H1 (cell line): ENCODE results near the gene ELFN2. TPM values are rescaled to one million over a fixed set of nuclear protein-coding genes. Genes with fewer than 3 reads are reported as not detected.

ENCODE experiments used
- ATF2 ChIP-seq: IDR thresholded peaks from 2 replicates; pipeline ENCODE4 v1.6.1; 2012; ENCODE audit warnings: low read length, inconsistent platforms
- CHD7 ChIP-seq: fragments of 300-600 bp; sonication (generic); IDR thresholded peaks from 2 replicates; pipeline ENCODE4 v1.7.1; 2012; ENCODE audit warnings: low read length, moderate library complexity, mild to moderate bottlenecking, inconsistent platforms; ENCODE audit not compliant: insufficient replicate concordance
- CREB1 ChIP-seq: IDR thresholded peaks from 2 replicates; pipeline ENCODE4 v1.6.1; 2012; ENCODE audit warnings: inconsistent platforms
- KDM5A ChIP-seq: fragments of 200-600 bp; IDR thresholded peaks from 2 replicates; pipeline ENCODE4 v1.7.1; 2012; ENCODE audit warnings: mild to moderate bottlenecking, low read length, inconsistent platforms, mixed read lengths
- NANOG ChIP-seq: IDR thresholded peaks from 2 replicates; pipeline ENCODE4 v1.6.1; 2011; ENCODE audit warnings: low read length, low read depth, mild to moderate bottlenecking, inconsistent platforms; ENCODE audit not compliant: insufficient read depth, poor library complexity, severe bottlenecking
- RFX5 ChIP-seq: IDR thresholded peaks from 2 replicates; pipeline ENCODE4 v1.6.1; 2011; ENCODE audit warnings: low read depth, low read length, improper control_type of control experiment, borderline replicate concordance
- SIN3A ChIP-seq, 2 experiments: IDR thresholded peaks in 1 of 2; conservative IDR thresholded peaks in 1 of 2; 2 replicates each; pipeline ENCODE4 v1.6.1; 2011 to 2012; ENCODE audit warnings: low read length in 2 of 2, improper control_type of control experiment in 1 of 2, low read depth in 1 of 2, mild to moderate bottlenecking in 1 of 2
- ZNF274 ChIP-seq: IDR thresholded peaks from 2 replicates; pipeline ENCODE4 v1.7.0; 2012; ENCODE audit warnings: low read length, borderline replicate concordance; ENCODE audit errors: extremely low read depth
- polyA plus RNA-seq, 7 experiments: library from polyadenylated mRNA; depleted of rRNA in 3 of 7; stranded (reverse) in 5 of 7; unstranded in 2 of 7; fragments of >200 nt in 5 of 7; fragments of 200-250 nt in 2 of 7; gene quantifications; 1 replicate in 5 of 7; 2 replicates in 1 of 7; 4 replicates in 1 of 7; pipeline versions ENCODE4 v1.2.1 to v1.2.3, GENCODE V29; 2011 to 2013; ENCODE audit warnings: missing spikeins in 2 of 7, mixed read lengths in 2 of 7
- total RNA-seq: library from RNA; stranded (reverse); fragmentation: NEBNext Ultra II Directional; extraction: Animal tissue kit (Norgen Biotek cat#: 25700); gene quantifications from 2 replicates; pipeline ENCODE4 v1.2.1, GENCODE V29; 2021
- TF ChIP-seq, protein P1 (sequence below): IDR thresholded peaks from 2 replicates; pipeline ENCODE4 v1.6.1; 2011; ENCODE audit warnings: low read depth, mild to moderate bottlenecking, low read length; ENCODE audit not compliant: insufficient read depth

Gene ELFN2
- total and polyA plus RNA-seq, 2 of the 8 experiments (the other 6 are each of a cell fraction or from before 2014, with no cell fraction given): 0.63 to 0.88 TPM

DNA sequence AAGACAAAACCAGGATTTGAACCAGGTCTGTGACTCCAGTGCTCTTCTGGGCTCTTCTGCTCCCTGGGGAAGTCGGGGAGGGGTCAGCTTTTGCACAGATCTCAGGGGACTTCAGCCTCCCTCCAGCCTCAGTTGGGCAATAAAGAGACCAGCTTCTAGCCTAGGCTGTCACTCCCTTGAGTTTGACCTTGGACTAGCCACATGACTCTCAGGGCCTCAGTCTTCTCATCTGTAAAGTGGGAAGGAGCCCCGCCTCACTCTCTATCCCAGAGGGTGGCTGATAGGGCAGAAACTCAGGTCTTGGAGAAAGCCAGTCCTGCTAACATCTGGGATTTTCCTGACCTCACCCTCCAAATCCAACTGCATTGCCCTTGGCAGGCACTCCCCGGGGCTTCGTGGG lies 38.7 kb downstream of the ELFN2 start (continued):
- TF ChIP-seq CHD7 (no peak), ZNF274 (no peak), ATF2 (no peak), CREB1 (no peak), KDM5A (no peak), NANOG (no peak), SIN3A (conservative IDR thresholded peaks at IDR 0.05 in 1 of 2, IDR thresholded peaks at IDR 0.05 in 1 of 2; ENCODE audit: low read depth in 1 of 2, low read length in 2 of 2) (no peak), RFX5 (no peak)
- TF ChIP-seq, protein P1, sequence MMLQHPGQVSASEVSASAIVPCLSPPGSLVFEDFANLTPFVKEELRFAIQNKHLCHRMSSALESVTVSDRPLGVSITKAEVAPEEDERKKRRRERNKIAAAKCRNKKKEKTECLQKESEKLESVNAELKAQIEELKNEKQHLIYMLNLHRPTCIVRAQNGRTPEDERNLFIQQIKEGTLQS: no peak
